Activated CD4-positive, CD25-positive, alpha-beta regulatory T cell treated with anti-CD3 and anti-CD28 coated beads, Interleukin-2, amount 50 U/mL, for 16 hours (primary cell): Measurements from ENCODE around the gene ETNK2.
"Not testable (repeated sequence)": the region's sequence is repeated elsewhere in the genome, so short reads cannot be mapped to it uniquely, and the experiment has no call there.

Experiments used
- DNase-seq: peaks from one replicate; pipeline ENCODE4 v3.0.0-alpha.2; 2020; ENCODE audit warnings: low read depth, low spot score

Gene ETNK2

DNA sequence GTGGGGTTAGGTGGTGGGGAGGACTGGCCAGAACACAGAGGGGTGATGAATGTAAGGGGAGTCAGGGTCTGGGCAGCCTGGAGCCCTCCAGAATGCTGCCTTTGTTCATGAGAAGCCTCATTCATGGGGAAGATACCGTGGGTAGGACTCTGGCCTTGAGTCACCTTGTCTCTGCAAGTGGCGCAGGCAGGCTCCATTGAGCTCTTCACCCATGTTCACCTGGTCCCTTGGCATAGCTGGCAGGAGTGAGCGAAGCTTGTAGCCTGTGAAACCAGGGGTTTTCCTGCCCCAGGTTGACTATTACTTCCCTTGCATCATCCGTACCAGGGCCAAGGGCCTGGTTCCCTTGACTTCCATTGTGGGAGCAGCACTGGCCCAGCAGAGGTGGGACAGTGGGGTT, 53.2 kb downstream of the ETNK2 start:
- no peak for DNase-seq

GRCh38 chr1:204096931-204097330, 54.9 kb downstream of the ETNK2 start:
- no peak for DNase-seq

DNA sequence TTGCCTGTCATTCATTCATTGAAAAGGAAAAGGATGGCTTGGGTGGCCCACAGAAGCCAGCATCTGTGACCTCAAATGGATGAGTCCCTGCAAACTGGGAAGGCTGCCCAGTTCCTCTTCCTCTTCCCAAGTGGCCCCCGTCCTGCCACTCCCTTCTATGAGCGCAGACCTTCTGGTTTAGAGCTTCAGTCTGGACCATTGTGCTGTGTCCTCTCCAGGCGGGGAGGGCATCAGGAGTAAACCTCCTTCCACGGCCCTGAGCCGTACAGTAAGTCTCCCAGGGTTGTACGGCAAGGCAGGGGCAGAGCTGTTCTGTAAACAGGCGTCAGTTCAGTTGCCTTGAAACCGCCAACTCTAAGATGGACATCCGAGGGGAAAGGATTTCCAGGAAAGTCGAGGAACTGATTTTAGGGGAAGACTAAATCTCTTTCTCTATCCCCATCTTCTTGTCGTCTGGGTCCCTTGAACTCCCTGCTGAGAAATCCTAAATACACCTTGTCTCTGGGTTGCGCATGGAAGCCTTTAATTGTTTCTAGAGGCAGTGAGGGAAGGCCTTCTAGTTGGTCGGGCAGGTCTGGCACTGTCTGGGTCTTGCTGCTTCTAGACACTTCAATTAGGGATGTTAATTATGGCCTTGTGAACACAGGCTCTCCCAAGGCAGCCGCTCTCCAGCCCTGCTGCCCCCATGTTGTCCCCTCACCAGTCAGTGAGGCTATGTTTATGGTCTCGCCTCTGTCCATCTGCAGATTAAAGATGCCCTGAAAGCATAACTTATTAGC, 56.8 kb downstream of the ETNK2 start:
- DNase-seq, result no peak

DNA sequence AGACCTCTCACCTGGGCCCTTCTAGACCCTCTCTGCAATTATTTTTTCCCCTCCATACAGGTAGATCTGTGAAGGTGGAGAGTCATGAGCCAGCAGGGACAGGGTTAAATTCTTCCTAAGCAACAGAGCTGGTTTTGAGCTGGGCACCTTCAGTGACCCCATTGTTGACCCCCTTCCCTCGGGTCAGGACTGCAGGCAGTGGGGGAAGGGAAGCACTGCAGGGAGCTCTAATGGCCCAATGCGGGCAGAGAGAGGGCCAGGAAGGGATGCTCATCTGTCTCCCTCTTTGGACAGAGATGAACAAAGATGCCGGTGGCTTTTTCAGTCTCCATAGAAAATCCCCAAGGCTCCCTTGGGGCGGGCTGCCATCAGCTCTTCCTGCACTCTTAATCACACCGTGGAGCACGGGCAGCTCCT, 57.5 kb downstream of the ETNK2 start:
- DNase-seq, result no peak

DNA sequence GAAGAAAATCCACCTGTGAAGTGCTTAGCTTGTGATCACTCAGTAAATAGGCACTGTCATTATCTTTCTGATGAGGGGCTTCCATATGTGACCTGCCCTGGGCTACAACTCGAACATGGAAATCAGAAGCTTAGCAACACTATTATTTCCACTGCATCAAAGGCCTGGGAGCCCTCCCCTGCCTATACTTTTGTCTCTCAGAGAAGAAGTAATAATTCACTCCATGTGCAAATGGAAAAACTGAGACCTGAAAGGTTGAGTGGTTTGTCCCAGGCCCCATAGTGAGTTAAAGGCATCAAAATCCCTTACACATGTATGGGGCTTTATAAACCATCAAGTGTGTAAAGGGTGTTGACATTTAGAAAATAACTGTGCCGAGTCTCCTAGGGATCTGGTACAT, 58.1 kb downstream of the ETNK2 start:
- no peak for DNase-seq

GRCh38 chr1:204093421-204093717, 58.5 kb downstream of the ETNK2 start:
- no peak for DNase-seq

DNA sequence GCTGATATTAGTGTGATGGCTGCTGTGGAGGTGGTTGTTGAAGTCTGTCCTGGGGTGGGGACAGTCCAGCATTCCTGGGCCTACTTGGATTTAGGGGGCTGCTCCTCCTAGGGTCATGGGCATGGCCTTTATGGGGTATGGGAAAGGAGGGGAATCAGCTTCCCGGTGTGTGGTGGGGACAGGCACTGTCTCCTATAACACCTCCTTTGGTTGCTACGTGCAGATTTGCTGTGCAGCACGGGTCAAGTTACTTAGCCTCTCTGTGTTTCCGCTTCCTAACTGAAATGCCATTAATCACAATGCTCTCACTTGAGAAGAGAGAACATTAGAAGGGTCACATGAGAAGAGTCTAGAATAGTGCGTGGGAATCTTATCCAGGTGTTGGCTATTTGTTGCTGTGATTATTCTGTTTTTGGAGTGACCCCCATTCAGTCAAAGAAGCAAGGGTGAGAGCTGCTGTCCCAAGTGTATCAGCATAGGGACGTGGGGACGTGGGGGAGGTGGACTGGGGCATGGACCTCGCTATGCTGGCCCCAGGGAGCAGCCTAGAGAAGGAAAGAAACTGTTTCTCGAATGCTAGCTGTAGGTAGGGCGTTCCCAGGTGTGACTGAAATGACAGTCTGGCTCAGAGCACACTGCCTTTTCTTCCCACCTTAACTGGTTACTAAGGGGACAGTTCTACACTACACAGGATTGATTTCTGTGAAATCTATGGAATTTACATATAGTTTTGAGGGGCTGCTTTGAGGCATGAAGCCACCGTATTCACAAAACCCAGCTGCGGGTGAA, 59.0 kb downstream of the ETNK2 start:
- no peak for DNase-seq

- no peak for DNase-seq
Measured at GRCh38 chr1:204091787-204092312, 60.0 kb downstream of the ETNK2 start.

DNA sequence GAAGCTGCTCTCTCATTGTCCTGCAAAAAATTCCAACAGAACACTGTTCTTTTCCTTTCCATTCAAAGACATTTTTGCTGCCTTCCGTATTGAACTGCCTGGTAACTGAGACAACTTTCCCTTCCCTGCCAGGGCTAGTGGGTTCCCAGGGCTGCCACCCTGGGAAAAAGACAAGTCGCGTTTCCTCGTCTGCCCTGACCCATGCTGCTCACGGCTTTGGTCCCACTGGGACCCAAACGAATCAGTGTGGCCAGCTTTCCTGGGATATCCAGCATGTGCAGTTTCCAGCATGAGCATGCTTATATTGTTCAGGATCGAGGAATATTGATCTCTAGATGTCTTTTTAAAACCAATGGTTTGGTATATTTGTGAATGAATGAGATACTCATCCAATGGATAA, 60.8 kb downstream of the ETNK2 start:
- no peak for DNase-seq

- DNase-seq, result not testable (repeated sequence)
Measured at GRCh38 chr1:204090132-204090531, 61.7 kb downstream of the ETNK2 start.

DNA sequence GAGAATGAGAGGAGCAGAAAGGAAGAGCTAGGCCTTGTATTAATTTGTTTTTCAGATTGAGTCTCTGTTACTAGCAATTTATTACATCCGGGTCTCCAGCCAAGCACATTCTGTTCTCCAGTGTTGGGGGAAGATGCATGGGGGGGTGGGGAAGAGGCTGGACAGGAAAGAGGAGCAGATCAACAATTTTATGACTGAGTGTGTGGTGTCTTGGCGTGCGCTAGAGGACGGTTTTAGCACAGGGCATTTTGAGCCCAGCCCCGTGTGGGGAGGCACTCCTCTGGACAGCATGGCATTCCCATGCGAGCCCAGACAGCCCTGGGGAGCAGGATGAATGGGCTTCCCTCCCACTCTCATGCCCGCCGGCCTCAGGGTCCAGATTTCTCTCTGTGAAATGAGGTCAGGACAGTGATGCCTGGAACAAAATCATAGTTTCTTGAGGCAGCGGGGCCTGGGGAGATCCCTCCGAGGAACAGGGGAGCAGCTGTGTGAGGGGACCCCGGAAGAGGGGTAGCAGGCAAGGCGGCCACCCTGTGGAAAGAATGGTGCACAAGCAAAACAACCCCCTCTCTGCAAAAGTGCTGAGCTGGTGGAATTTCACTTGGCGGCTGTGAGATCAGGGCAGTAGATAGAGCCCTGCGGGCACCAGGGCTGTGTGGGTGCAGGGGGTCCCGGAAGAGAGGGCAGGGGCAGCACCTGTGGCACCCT, 62.6 kb downstream of the ETNK2 start:
- DNase-seq, result no peak

GRCh38 chr1:204088596-204088995, 63.2 kb downstream of the ETNK2 start:
- no peak for DNase-seq

GRCh38 chr1:204087893-204088528, 63.8 kb downstream of the ETNK2 start:
- no peak for DNase-seq

DNA sequence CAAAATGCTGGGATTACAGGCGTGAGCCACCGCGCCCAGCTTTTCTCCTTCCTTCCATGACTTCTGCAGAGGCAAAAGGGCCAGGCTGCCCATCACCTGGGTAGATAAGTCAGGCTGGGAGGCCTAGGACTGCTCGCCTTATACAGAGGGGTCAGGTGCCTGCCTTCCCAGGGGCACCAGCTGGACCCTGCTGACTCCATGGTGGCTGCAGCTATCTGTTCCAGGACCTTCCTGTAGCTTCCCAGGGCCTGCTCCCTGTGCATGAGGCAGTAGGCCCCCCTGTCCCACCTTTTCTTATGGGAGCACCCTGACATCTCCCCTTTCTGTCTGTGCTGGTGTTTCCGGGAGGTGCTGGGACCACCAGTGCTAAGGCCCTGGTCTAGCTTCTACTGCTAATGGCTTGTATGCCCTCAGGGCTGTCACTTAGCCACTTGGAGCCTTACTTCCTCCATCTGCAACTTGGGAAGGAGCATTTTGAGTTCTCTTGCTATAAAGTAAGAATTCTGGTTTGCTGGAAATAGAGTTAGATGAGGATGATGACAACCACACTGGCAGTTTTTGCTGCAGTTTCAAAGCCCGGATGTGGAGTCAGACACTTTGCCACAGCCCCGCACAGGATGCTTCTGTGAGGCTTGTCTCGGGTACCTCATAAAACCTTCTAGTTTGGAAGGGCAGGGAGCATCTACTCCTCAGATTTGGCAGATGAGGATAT, 64.5 kb downstream of the ETNK2 start:
- DNase-seq, result no peak

GRCh38 chr1:204085876-204086275, 66.0 kb downstream of the ETNK2 start:
- DNase-seq, result no peak

GRCh38 chr1:204084247-204084772, 67.5 kb downstream of the ETNK2 start:
- DNase-seq, result no peak

DNA sequence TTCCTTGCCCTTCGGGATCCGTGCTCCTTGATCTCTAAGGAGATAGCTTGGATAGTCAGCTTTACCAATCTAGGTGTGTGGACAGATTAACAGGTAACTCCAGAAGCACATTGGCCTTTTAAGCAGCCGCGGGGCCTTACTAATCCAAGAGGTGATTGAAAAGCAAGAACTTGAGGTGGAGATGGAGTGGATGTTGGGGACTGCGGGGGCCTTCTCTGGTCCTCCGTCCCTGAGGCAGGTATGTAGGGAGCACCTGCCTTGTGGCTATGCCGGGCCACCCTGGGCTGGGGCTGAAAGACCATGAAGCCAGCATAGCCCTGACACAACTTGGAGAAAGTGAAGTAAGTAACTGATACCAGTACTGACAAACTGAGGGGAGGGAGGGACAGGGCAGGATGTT, 68.4 kb downstream of the ETNK2 start:
- no peak for DNase-seq

GRCh38 chr1:204081791-204082513, 69.9 kb downstream of the ETNK2 start:
- no peak for DNase-seq

GRCh38 chr1:204081164-204081790, 70.6 kb downstream of the ETNK2 start:
- no peak for DNase-seq
